ENCODE results near the gene PACS2.
"Not testable (repeated sequence)": the region's sequence is repeated elsewhere in the genome, so short reads cannot be mapped to it uniquely, and the experiment has no call there.

PACS2 gene

GRCh38 chr14:105288936-105289335 is 25.6 kb upstream of the PACS2 start:
- DNase-seq (ENCODE audit: low spot score), result not testable (repeated sequence)

GRCh38 chr14:105290621-105291346 is 23.8 kb upstream of the PACS2 start:
- DNase-seq (ENCODE audit: low spot score), result no peak

- no peak for DNase-seq (ENCODE audit: low spot score)
Observed at GRCh38 chr14:105292826-105293711, 21.5 kb upstream of the PACS2 start.

- DNase-seq (ENCODE audit: low spot score), result no peak
Observed at GRCh38 chr14:105294142-105294597, 20.4 kb upstream of the PACS2 start.

- not testable (repeated sequence) for DNase-seq (ENCODE audit: low spot score)
Observed at GRCh38 chr14:105297311-105297710, 17.2 kb upstream of the PACS2 start.

- DNase-seq (ENCODE audit: low spot score), result no peak
Observed at GRCh38 chr14:105299654-105300541, 14.7 kb upstream of the PACS2 start.

- peak; percentile 87 for DNase-seq (ENCODE audit: low spot score)
Observed at GRCh38 chr14:105300542-105301102, 13.9 kb upstream of the PACS2 start, which contains the start of gene BRF1. Gene BRF1 (minus strand): TSS chr14:105301001. CDS start chr14:105300629, 372 bp downstream.

- DNase-seq (ENCODE audit: low spot score), result peak; percentile 93
Observed at GRCh38 chr14:105301103-105301914, 13.2 kb upstream of the PACS2 start.

- not testable (repeated sequence) for DNase-seq (ENCODE audit: low spot score)
Observed at GRCh38 chr14:105301915-105302249, 12.7 kb upstream of the PACS2 start.

GRCh38 chr14:105303949-105304348 is 10.6 kb upstream of the PACS2 start:
- DNase-seq (ENCODE audit: low spot score), result no peak

GRCh38 chr14:105304565-105304964 is 10.0 kb upstream of the PACS2 start:
- no peak for DNase-seq (ENCODE audit: low spot score)

- DNase-seq (ENCODE audit: low spot score), result no peak
Observed at GRCh38 chr14:105305345-105305744, 9.2 kb upstream of the PACS2 start.

- no peak for DNase-seq (ENCODE audit: low spot score)
Observed at GRCh38 chr14:105305791-105306190, 8.8 kb upstream of the PACS2 start.

GRCh38 chr14:105307052-105307727 is 7.4 kb upstream of the PACS2 start:
- no peak for DNase-seq (ENCODE audit: low spot score)

- DNase-seq (ENCODE audit: low spot score), result no peak
Observed at GRCh38 chr14:105309371-105309770, 5.2 kb upstream of the PACS2 start.

GRCh38 chr14:105311838-105312237 is 2.7 kb upstream of the PACS2 start:
- DNase-seq (ENCODE audit: low spot score), result no peak

GRCh38 chr14:105312973-105313372 is 1.6 kb upstream of the PACS2 start:
- no peak for DNase-seq (ENCODE audit: low spot score)

- DNase-seq (ENCODE audit: low spot score), result peak; percentile 58
Observed at GRCh38 chr14:105313381-105314286, 914 bp upstream of the PACS2 start.

GRCh38 chr14:105315211-105315721 is 718 bp downstream of the PACS2 start:
- peak; percentile 50 for DNase-seq (ENCODE audit: low spot score)

Measured in HuH-7.5 (cell line).